SKM-1 treated with dmso at 0.1 percent for 144 hours (cell line): ENCODE data around the gene TAGLN2.

Experiments used
- DNase-seq: peaks from one replicate; lab custom pipeline; 2025; ENCODE audit not compliant: unreplicated experiment; lab: John Stamatoyannopoulos, UW

TAGLN2 gene

DNA sequence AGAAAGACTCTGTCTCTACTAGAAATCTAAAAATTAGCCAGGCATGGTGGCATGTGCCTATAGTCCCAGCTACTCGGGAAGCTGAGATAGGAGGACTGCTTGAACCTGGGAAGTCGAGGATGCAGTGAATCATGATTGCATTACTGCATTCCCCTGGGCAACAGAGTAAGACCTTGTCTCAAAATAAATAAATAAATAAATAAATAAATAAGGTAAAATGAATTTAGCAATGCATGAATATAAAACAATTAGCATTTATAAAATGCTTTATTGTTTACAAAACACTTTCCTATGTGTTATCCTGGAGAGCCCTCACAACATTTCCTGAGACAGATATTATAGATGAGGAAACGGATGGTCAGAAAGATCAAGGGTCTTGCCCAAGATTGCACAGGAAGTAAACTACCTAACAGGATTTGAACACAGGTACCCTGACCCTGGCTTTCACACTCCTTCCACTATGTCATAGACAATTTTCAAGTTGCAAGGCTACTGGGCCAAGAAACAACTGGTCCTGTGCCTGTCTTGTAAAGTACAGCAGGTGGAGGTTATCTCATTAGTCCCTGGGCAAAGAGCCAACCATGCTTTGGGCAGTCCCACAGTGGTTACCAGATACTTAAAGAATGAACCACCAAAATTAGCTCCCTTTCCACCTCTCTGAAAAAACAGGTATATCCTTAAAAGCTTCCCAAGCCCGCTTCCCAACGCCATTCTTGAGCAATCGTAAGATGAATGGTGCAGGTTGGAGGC, 47.4 kb downstream of the TAGLN2 start:
- DNase-seq = no peak

DNA sequence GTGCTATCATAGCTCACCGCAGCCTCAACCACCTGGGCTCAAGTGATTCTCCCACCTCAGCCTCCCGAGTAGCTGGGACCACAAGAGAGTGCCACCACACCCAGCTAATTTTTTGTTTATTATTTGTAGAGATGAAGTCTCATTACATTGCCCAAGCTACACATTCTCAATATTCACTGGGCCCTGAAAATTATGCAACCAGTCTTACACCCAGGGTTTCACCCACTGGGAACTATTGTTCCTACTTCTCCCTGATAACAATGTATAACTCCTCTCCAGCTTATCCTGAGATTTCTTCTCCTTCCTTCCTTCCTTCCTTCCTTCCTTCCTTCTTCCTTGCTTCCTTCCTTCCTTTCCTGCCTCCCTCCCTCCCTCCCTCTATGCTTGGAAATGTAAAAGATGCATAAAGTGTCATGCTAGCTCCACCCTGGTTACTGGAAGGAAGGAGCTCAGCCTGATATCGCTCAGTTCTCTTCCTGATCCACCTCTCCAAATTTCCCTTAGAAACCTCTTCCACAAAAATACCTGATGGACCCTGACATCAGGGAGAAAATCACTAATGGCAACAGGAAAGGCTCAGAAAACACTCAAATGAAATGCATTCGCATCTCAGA, 51.7 kb downstream of the TAGLN2 start:
- no peak for DNase-seq

DNA sequence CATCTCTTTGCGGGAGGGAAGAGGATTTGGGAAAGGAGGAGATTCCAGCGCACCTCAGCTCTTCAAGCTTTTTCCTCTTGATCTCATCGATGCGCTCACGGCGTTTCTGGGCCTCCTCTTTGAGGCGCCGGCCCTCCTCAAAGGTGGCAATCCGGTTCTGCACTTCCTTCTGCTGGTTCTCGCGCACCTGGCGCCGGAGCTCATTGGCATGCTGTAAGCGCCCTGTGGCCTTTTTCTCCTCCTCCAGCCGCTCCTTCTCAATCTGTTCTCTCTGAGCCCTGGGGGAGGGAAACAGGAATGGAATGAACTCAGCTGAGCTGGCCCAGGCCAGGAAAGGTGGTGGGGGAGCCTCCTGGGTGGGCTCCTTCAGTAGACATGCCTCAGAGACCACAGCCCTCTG, 52.4 kb downstream of the TAGLN2 start:
- no peak for DNase-seq

DNA sequence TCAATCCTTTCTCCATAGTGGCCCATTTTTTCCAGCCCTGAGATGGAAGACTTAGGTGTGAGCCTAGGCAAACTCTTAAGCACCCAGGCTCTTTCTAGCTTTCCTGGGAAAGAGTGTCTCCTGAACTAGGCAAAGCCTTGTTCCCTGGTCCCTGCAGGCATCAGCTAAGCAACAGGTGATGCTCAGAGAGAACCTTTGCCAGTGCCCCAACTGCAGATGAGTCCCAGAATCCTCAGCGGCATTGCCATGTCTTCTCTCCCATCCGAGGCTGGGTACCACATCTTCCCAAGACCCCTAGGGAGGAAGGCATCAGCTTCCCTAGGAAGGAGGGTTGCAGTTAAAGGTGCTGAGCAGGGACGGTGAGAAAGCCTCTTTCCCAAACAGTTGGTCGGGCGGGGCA, 54.6 kb downstream of the TAGLN2 start:
- no peak for DNase-seq

DNA sequence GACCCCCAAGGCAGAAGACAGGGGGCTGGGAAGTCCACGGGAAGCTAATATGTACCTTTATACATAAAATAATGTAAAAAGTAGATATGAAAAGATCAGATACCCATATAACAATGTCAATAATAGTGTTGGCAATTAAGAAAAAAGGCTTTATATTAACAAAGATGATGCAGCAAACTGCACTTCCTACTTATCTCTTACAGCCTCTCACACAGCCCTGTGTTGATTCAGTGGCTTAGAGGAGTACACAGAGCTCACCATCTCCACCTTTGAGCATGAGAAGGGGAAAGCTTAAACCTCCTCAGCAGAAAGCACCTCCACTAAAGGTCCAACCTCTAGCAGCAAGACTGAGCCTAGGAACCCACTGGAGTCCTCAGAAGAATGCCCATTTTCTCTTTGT, 55.7 kb downstream of the TAGLN2 start:
- no peak for DNase-seq

DNA sequence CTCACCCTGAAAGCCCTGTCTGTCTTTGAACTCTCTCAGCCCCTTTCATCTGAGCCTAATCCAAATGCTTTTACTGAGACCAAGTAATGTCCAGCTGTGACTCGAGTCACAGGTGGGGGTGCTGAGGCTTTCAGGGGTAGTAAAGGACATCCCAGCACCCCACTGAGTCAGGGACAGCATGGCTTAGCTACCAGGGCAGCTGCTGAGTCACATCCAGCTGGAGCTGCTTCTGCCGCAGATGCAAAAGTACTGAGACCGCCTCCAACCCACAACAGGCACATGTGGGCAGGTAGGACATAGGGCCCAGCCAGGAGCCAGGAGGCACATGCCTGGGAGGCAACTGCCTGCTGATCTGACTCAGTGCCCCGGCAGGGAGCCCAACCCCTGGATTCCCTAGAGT, 56.1 kb downstream of the TAGLN2 start:
- DNase-seq = no peak

DNA sequence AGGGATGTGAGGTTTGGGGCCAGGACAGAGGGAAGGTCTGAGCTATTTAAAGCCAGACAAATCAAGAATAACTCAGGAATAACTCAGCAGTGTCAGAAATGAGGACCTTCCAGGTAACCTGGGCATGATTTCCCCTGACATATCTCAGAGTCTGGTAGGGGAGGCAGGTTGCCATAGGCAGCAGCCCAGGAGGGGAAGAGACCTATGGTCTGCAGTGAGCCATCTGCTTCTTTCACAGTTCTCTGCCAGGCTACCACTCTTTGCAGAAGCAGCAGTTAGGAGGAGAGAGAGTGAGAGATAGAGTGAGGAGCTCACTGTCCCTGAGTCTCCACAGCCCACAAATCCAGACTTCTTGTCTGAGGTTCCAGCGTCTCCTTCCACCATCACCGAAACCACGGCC, 56.5 kb downstream of the TAGLN2 start:
- DNase-seq = no peak
